ENCODE measurements around the gene CIB1.

The CIB1 gene

DNA sequence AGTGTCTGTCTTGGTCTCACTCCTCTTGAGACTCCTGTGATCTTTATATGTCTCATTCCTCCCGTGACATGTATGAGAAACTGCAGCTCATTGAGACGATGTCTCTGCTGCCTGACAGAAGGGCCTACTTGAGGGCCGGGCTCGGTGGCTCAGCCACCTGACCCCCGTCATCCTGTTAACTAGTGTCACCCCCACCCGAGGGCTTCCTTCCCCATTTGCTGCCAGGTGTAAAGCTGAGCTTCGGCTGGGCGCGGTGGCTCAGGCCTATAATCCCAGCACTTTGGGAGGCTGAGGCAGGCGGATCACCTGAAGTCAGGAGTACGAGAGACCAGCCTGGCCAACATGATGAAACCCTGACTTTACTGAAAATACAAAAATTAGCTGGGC, 19.9 kb downstream of the CIB1 start:
- DNase-seq: no peak

- DNase-seq: no peak
Measured at GRCh38 chr15:90213122-90213817, 20.5 kb downstream of the CIB1 start.

- DNase-seq: no peak
Measured at GRCh38 chr15:90212221-90213098, 21.3 kb downstream of the CIB1 start.

GRCh38 chr15:90211440-90212143, 22.1 kb downstream of the CIB1 start:
- no peak for DNase-seq

DNA sequence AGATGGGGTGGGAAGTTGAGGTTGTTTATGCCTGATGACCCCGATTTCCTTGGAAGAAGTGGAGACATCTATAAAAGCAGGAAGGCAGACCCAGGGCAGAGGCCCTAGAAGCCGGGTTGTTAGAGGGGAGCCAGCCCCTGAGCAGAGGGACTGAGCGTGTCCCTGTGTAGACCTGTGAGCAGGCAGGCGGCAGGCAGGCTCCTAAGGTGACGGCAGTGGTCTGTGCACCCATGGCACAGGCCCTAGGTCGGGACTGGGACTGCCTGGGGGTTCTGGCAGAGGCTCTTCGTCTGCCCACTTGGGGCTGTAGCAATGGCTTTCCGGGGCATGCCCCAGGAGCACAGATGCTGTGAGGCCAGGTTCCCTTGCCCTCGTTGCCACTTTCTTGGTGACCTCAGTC, 22.7 kb downstream of the CIB1 start:
- no peak for DNase-seq

- no peak for DNase-seq
Measured at GRCh38 chr15:90210593-90210992, 23.1 kb downstream of the CIB1 start.

- DNase-seq: no peak
Measured at GRCh38 chr15:90209591-90209990, 24.1 kb downstream of the CIB1 start.

- DNase-seq: no peak
Measured at GRCh38 chr15:90208356-90208755, 25.4 kb downstream of the CIB1 start.

- DNase-seq: no peak
Measured at GRCh38 chr15:90207252-90207651, 26.5 kb downstream of the CIB1 start.

GRCh38 chr15:90205886-90206285, 27.9 kb downstream of the CIB1 start:
- no peak for DNase-seq

DNA sequence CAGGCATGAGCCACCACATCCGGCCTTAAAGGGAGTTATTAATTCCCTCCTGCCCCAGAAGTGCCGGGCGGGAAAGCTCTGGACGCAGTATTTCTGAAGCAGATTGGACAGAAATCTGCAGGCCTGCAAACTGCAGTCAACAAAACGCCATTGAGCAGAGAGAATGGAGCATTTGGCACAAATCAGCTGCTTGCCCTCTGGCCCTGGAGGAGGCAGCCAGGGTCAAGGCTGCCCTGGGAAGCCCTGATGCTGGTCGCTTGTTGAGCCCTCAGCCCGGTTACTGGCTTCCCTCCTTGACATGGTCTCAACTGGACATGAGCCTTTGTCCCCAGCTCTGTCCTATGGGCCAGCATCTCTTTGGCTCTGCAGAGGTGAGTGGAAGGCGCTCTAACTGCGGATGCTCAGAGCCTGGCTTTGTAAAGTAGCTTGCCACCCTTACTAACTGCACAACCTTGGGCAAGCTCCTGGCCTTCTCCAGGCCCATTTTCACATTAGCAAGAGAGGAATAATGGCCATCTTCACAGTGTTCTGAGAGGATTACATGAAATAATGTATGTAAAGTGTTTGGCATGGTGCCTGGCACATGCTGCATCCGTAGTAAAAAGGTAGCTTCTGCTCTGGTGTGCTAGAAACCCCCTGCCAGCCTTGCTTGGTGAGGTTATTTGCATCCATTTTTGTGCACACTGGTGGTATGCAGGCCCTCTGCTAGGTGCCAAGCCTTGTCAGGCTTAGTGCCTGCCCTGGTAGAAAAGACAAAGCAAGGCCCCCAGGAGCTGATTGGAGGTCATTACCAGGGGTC, 28.5 kb downstream of the CIB1 start:
- DNase-seq: no peak

DNA sequence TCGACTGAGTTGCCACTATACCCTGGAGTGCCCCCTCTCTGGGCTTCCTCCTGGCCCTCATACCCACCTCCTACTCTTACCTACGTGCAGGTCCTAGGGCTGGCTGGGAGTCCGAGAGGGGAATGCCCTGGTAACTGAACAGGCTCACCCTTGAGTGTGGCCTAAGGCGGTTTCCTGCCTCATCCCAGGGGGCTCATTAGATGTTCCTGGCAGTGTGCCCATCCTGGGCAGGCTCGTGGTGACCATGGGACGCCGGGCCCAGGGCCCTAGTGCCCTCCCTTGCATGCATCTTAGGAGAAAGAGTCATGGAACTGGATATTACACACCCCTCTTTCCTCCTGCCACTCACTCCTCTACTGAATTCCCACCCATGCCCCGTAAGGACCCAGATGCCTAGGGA, 29.8 kb downstream of the CIB1 start:
- DNase-seq: no peak

- no peak for DNase-seq
Measured at GRCh38 chr15:90203473-90203872, 30.3 kb downstream of the CIB1 start.

- DNase-seq: no peak
Measured at GRCh38 chr15:90202929-90203328, 30.8 kb downstream of the CIB1 start.

- DNase-seq: no peak
Measured at GRCh38 chr15:90201944-90202375, 31.8 kb downstream of the CIB1 start.

GRCh38 chr15:90201130-90201943, 32.4 kb downstream of the CIB1 start, which contains the start of gene SEMA4B:
TSS of gene SEMA4B (plus strand) at chr15:90201330. CDS start at chr15:90201579, 249 bp downstream.
- DNase-seq: peak; percentile 89

GRCh38 chr15:90200534-90201129, 33.1 kb downstream of the CIB1 start:
- peak; percentile 20 for DNase-seq

- DNase-seq: peak; percentile 40
Measured at GRCh38 chr15:90194655-90195054, 39.1 kb downstream of the CIB1 start.

GRCh38 chr15:90192961-90193786, 40.6 kb downstream of the CIB1 start:
- no peak for DNase-seq

- DNase-seq: peak; percentile 100
Measured at GRCh38 chr15:90191794-90192509, 41.8 kb downstream of the CIB1 start.
